GM23248 (cell line): Measurements from ENCODE around the gene MLST8. TPM values are rescaled to one million over a fixed set of nuclear protein-coding genes. Genes with fewer than 3 reads are reported as not detected.

Source experiments
- DNase-seq: peaks from one replicate; pipeline ENCODE4 v3.0.0-alpha.2; 2015
- H2AFZ ChIP-seq: fragments of 200-600 bp; sonication (generic); 2 replicates; pipeline ENCODE4 v1.6.1; 2016; ENCODE audit warnings: antibody characterized with exemption
- H3F3A ChIP-seq: fragments of 200-600 bp; sonication (generic); 2 replicates; pipeline ENCODE4 v1.6.1; 2016; ENCODE audit warnings: mild to moderate bottlenecking, antibody characterized with exemption, mixed run types; ENCODE audit not compliant: insufficient read depth
- H3K27ac ChIP-seq: fragments of 200-600 bp; sonication (generic); 2 replicates; pipeline ENCODE4 v1.5.1; 2016; ENCODE audit warnings: mild to moderate bottlenecking
- H3K27me3 ChIP-seq: fragments of 200-600 bp; sonication (generic); replicated peaks from 2 replicates; pipeline ENCODE4 v1.6.1; 2016; ENCODE audit warnings: mild to moderate bottlenecking; ENCODE audit not compliant: insufficient read depth
- H3K36me3 ChIP-seq: fragments of 200-600 bp; sonication (generic); 2 replicates; pipeline ENCODE4 v1.6.1; 2016; ENCODE audit warnings: low read depth, mild to moderate bottlenecking
- H3K4me1 ChIP-seq: fragments of 200-600 bp; sonication (generic); 2 replicates; pipeline ENCODE4 v1.6.1; 2016; ENCODE audit warnings: mild to moderate bottlenecking; ENCODE audit not compliant: insufficient read depth
- H3K4me2 ChIP-seq: fragments of 200-600 bp; sonication (generic); one replicate; pipeline ENCODE4 v1.6.1; 2016; ENCODE audit warnings: mild to moderate bottlenecking; ENCODE audit not compliant: unreplicated experiment
- H3K4me3 ChIP-seq: fragments of 200-600 bp; sonication (generic); 2 replicates; pipeline ENCODE4 v1.5.1; 2016; ENCODE audit warnings: mild to moderate bottlenecking
- H3K79me2 ChIP-seq: fragments of 200-600 bp; sonication (generic); 2 replicates; pipeline ENCODE4 v1.6.1; 2016; ENCODE audit warnings: mild to moderate bottlenecking; ENCODE audit not compliant: insufficient read depth
- H3K9ac ChIP-seq: fragments of 200-600 bp; sonication (generic); 2 replicates; pipeline ENCODE4 v1.6.1; 2016; ENCODE audit warnings: mild to moderate bottlenecking
- H3K9me2 ChIP-seq: fragments of 200-600 bp; sonication (generic); 2 replicates; pipeline ENCODE4 v1.6.1; 2016; ENCODE audit warnings: mixed run types, mild to moderate bottlenecking, moderate library complexity; ENCODE audit not compliant: insufficient read depth
- H3K9me3 ChIP-seq: fragments of 200-600 bp; sonication (generic); one replicate; pipeline ENCODE4 v1.6.1; 2017; ENCODE audit warnings: low read depth
- H4K20me1 ChIP-seq: fragments of 200-600 bp; sonication (generic); 2 replicates; pipeline ENCODE4 v1.6.0; 2016; ENCODE audit not compliant: insufficient read depth
- EZH2 ChIP-seq: fragments of 200-600 bp; sonication (generic); IDR thresholded peaks from 2 replicates; pipeline ENCODE4 v1.6.1; 2018; ENCODE audit warnings: antibody characterized with exemption, mild to moderate bottlenecking; ENCODE audit not compliant: insufficient read depth, poor library complexity, severe bottlenecking
- EZH2phosphoT487 ChIP-seq: fragments of 200-600 bp; sonication (generic); IDR thresholded peaks from 2 replicates; pipeline ENCODE4 v1.6.1; 2018; ENCODE audit warnings: antibody characterized with exemption, moderate library complexity, mild to moderate bottlenecking, low read depth; ENCODE audit not compliant: insufficient read depth
- WGBS, 2 experiments: methylation state at CpG; one replicate each; pipeline ENCODE4 v1.1.6; 2015 to 2017; ENCODE audit warnings: low lambda C conversion rate in 2 of 2, low coverage in 1 of 2; ENCODE audit errors: missing lambda C conversion rate in 2 of 2; 5-methylcytosine and 5-hydroxymethylcytosine counted together
- in situ Hi-C: fragments of 300-500 bp; cut with MboI; formaldehyde crosslinking; loops from 2 replicates; pipeline ENCODE4 v1.15.0; 2020
- polyA plus RNA-seq: library from polyadenylated mRNA; unstranded; fragments of >200 nt; fragmentation: Nextera tagmentation; extraction: Ambion mirVana; gene quantifications from 2 replicates; pipeline ENCODE4 v1.2.1, GENCODE V29; 2016
- total RNA-seq: library from RNA; depleted of rRNA; stranded (reverse); fragments of >200 nt; shearing (Covaris generic); gene quantifications from 2 replicates; pipeline ENCODE4 v1.2.3, GENCODE V29; 2014

MLST8 gene
- total and polyA plus RNA-seq, 2 experiments from 2014 or later, result 46.5 to 62.9 TPM

GRCh38 chr16:2232094-2232990, 27.1 kb downstream of the MLST8 start:
- no peak for DNase-seq
- Histone ChIP-seq H3F3A (no peaks in the 10 kb centered on the region), H3K9me3 (no peaks in the 10 kb centered on the region), H3K36me3 (no peaks in the 10 kb centered on the region; the same call in 1 of the 2 replicates), H3K79me2 (peaks cover 19% of the 10 kb centered on the region), H3K27me3 (no peaks in the 10 kb centered on the region), H3K9me2 (no peaks in the 10 kb centered on the region), H3K27ac (no peak overlapping the region), H4K20me1 (no peaks in the 10 kb centered on the region), H3K4me2 (no peak overlapping the region), H3K9ac (no peak overlapping the region), H3K4me1 (no peaks in the 10 kb centered on the region), H2AFZ (no peak overlapping the region), H3K4me3 (no peak overlapping the region)
- TF ChIP-seq EZH2phosphoT487, result no peak
- TF ChIP-seq EZH2, result no peak
- 91 to 92% methylated on average over 28 to 37 of the region's 41 CpGs for WGBS, 2 experiments
- in situ Hi-C loops, result no loop called here

GRCh38 chr16:2233046-2233775, 28.0 kb downstream of the MLST8 start:
- Histone ChIP-seq H3K27me3 (no peaks in the 10 kb centered on the region), H3K4me1 (no peaks in the 10 kb centered on the region), H3K27ac (no peak overlapping the region), H3K4me2 (no peak overlapping the region), H3K9me2 (no peaks in the 10 kb centered on the region), H3K9ac (no peak overlapping the region), H4K20me1 (no peaks in the 10 kb centered on the region), H2AFZ (no peak overlapping the region), H3K9me3 (no peaks in the 10 kb centered on the region), H3F3A (no peaks in the 10 kb centered on the region), H3K4me3 (no peak overlapping the region), H3K79me2 (peaks cover 10% of the 10 kb centered on the region), H3K36me3 (no peaks in the 10 kb centered on the region; the same call in 1 of the 2 replicates)
- DNase-seq, result no peak
- TF ChIP-seq EZH2 (no peak), EZH2phosphoT487 (no peak)
- 92 to 93% methylated on average over 26 to 28 of the region's 28 CpGs for WGBS, 2 experiments
- in situ Hi-C loops, result no loop called here

- no peaks in the 10 kb centered on the region for H3K4me1 ChIP-seq
- peaks cover under 1% of the 10 kb centered on the region; the same call in 1 of the 2 replicates for H3K79me2 ChIP-seq
- H4K20me1 ChIP-seq, result no peaks in the 10 kb centered on the region
- WGBS, 2 experiments, result 94 to 96% methylated on average over 33 to 51 of the region's 51 CpGs
- H2AFZ ChIP-seq, result no peak overlapping the region
- H3K27me3 ChIP-seq, result no peaks in the 10 kb centered on the region
- no peaks in the 10 kb centered on the region for H3F3A ChIP-seq
- H3K36me3 ChIP-seq, result no peaks in the 10 kb centered on the region; the same call in 1 of the 2 replicates
- no peak for DNase-seq
- no peak overlapping the region for H3K4me2 ChIP-seq
- H3K9me3 ChIP-seq, result no peaks in the 10 kb centered on the region
- no peak overlapping the region for H3K9ac ChIP-seq
- H3K9me2 ChIP-seq, result no peaks in the 10 kb centered on the region
- H3K4me3 ChIP-seq, result no peak overlapping the region
- H3K27ac ChIP-seq, result no peak overlapping the region
- in situ Hi-C loops, result no loop called here
- TF ChIP-seq EZH2 (no peak), EZH2phosphoT487 (no peak)
Observed at GRCh38 chr16:2233872-2234812, 28.9 kb downstream of the MLST8 start.

- Histone ChIP-seq H2AFZ (no peak overlapping the region), H3K4me3 (no peak overlapping the region), H3K79me2 (no peaks in the 10 kb centered on the region), H3K27ac (no peak overlapping the region), H3F3A (no peaks in the 10 kb centered on the region), H3K9me3 (no peaks in the 10 kb centered on the region), H3K4me1 (no peaks in the 10 kb centered on the region), H3K27me3 (no peaks in the 10 kb centered on the region), H3K9me2 (no peaks in the 10 kb centered on the region), H4K20me1 (no peaks in the 10 kb centered on the region), H3K36me3 (no peaks in the 10 kb centered on the region), H3K4me2 (no peak overlapping the region), H3K9ac (no peak overlapping the region)
- in situ Hi-C loops, result no loop called here
- TF ChIP-seq EZH2phosphoT487, result no peak
- TF ChIP-seq EZH2, result no peak
- DNase-seq, result no peak
- WGBS, 2 experiments, result 81 to 90% methylated on average over 8 to 17 of the region's 18 CpGs
Observed at GRCh38 chr16:2234813-2235170, 29.5 kb downstream of the MLST8 start.
